Spleen (tissue), 7 donors: ENCODE data around the gene PAK4.

Source experiments
- POLR2A ChIP-seq, 3 donors: fragments of 450-650 bp; IDR thresholded peaks; one replicate each; pipeline ENCODE4 v1.5.1; 2017; ENCODE audit warnings: antibody characterized with exemption in 3 of 3, mild to moderate bottlenecking in 1 of 3
- POLR2AphosphoS5 ChIP-seq, 3 donors: sonication (generic); formaldehyde crosslinking; IDR thresholded peaks; one replicate each; pipeline ENCODE4 v1.5.1; 2017; ENCODE audit warnings: antibody characterized with exemption in 3 of 3
- TF ChIP-seq, protein P1 (sequence below), 11 experiments: fragments of 200-600 bp in 7 of 11; fragments of 450-650 bp in 4 of 11; sonication (generic) in 4 of 11; IDR thresholded peaks in 8 of 11; conservative IDR thresholded peaks in 3 of 11; 1 replicate in 7 of 11; 2 replicates in 4 of 11; pipeline versions ENCODE4 v1.4.0 to v1.8.0; 2016 to 2021; ENCODE audit warnings: antibody characterized with exemption in 11 of 11, inconsistent platforms in 4 of 11, mild to moderate bottlenecking in 1 of 11
- donor health status: DM: no; HTN: no; CAD: no; lungs with moderate emphysema.
- donor health status: DM: no; HTN: no; CAD: no.
- donor health status: DM: no; HTN: no; CAD: no.

DNA sequence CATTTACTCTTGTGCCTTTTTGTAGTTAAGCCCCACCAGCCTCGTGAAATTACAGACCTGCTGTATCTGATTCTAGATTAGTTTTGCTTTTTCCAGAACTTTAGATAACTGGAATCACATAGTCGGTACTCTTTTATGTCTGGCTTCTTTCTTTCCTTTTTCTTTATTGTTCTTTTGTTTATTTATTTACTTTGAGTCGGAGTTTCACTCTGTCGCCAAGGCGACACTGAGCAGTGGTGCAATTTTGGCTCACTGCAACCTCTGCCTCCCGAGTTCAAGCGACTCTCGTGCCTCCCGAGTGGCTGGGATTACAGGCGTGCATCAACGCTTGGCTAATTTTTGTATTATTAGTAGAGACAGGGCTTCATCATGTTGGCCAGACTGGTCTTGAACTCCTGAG, 65.2 kb downstream of the PAK4 start:
- TF ChIP-seq, protein P1, sequence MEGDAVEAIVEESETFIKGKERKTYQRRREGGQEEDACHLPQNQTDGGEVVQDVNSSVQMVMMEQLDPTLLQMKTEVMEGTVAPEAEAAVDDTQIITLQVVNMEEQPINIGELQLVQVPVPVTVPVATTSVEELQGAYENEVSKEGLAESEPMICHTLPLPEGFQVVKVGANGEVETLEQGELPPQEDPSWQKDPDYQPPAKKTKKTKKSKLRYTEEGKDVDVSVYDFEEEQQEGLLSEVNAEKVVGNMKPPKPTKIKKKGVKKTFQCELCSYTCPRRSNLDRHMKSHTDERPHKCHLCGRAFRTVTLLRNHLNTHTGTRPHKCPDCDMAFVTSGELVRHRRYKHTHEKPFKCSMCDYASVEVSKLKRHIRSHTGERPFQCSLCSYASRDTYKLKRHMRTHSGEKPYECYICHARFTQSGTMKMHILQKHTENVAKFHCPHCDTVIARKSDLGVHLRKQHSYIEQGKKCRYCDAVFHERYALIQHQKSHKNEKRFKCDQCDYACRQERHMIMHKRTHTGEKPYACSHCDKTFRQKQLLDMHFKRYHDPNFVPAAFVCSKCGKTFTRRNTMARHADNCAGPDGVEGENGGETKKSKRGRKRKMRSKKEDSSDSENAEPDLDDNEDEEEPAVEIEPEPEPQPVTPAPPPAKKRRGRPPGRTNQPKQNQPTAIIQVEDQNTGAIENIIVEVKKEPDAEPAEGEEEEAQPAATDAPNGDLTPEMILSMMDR (IDR thresholded peaks at IDR 0.05 in 8 of 11, conservative IDR thresholded peaks at IDR 0.05 in 3 of 11): no peak
- TF ChIP-seq POLR2A (IDR thresholded peaks at IDR 0.05) (no peak), POLR2AphosphoS5 (IDR thresholded peaks at IDR 0.05) (no peak)
